Measurements from ENCODE around the gene SCTR.

SCTR gene

GRCh38 chr2:119442226-119442619 is 82.1 kb downstream of the SCTR start:
- H2AFZ ChIP-seq (ENCODE audit: low read depth, low read length), result no peak overlapping the region
- H3K4me1 ChIP-seq (ENCODE audit: control insufficient read depth, insufficient read depth, low read depth, low read length), result peaks cover 33% of the 10 kb centered on the region
- H3K27ac ChIP-seq (ENCODE audit: low read length, poor library complexity, severe bottlenecking), result no peak overlapping the region
- no peaks in the 10 kb centered on the region for H3K9me3 ChIP-seq (ENCODE audit: control insufficient read depth, low read length)
- no peak overlapping the region for H3K4me2 ChIP-seq (ENCODE audit: low read length, poor library complexity, severe bottlenecking)
- no peak overlapping the region for H2AK5ac ChIP-seq (ENCODE audit: low read length, severe bottlenecking)
- H2BK15ac ChIP-seq (ENCODE audit: low read depth, poor library complexity, severe bottlenecking), result no peak overlapping the region
- H3K23ac ChIP-seq (ENCODE audit: low read length in 2 of 2), result no peak overlapping the region
- no peak overlapping the region for H3K18ac ChIP-seq (ENCODE audit: low read depth in 1 of 2, low read length in 2 of 2)
- H3K14ac ChIP-seq (ENCODE audit: low read length in 2 of 2), result no peak overlapping the region
- no peak overlapping the region for H2BK120ac ChIP-seq (ENCODE audit: low read depth, low read length)
- H3K4ac ChIP-seq (ENCODE audit: low read depth in 1 of 2, low read length in 2 of 2), result no peak overlapping the region
- H2BK12ac ChIP-seq (ENCODE audit: low read length in 2 of 2), result no peak overlapping the region
- H3K27me3 ChIP-seq (ENCODE audit: control insufficient read depth in 1 of 2, insufficient read depth in 1 of 2, low read length in 2 of 2), result peaks cover 0 to 30% of the 10 kb centered on the region in 2 experiments
- peaks cover 0 to 20% of the 10 kb centered on the region in 2 experiments for H3K36me3 ChIP-seq (ENCODE audit: control insufficient read depth in 1 of 2, insufficient read depth in 2 of 2, low read depth in 1 of 2, low read length in 2 of 2)
- DNase-seq, result no peak
- H3K79me1 ChIP-seq (replicated peaks; ENCODE audit: low read length, poor library complexity, severe bottlenecking), result peaks cover 6% of the 10 kb centered on the region
- no peak overlapping the region for H3K4me3 ChIP-seq (ENCODE audit: insufficient read depth in 1 of 2, low read depth in 1 of 2, low read length in 2 of 2)
- 83% methylated on average over 7 of the region's 7 CpGs for WGBS
- no peak overlapping the region for H4K8ac ChIP-seq (ENCODE audit: low read length)
- H4K91ac ChIP-seq (ENCODE audit: low read length), result no peak overlapping the region
- no peak overlapping the region for H3K9ac ChIP-seq (ENCODE audit: low read length)
- no peak overlapping the region for H2BK5ac ChIP-seq (ENCODE audit: low read depth, low read length, poor library complexity, severe bottlenecking)

DNA sequence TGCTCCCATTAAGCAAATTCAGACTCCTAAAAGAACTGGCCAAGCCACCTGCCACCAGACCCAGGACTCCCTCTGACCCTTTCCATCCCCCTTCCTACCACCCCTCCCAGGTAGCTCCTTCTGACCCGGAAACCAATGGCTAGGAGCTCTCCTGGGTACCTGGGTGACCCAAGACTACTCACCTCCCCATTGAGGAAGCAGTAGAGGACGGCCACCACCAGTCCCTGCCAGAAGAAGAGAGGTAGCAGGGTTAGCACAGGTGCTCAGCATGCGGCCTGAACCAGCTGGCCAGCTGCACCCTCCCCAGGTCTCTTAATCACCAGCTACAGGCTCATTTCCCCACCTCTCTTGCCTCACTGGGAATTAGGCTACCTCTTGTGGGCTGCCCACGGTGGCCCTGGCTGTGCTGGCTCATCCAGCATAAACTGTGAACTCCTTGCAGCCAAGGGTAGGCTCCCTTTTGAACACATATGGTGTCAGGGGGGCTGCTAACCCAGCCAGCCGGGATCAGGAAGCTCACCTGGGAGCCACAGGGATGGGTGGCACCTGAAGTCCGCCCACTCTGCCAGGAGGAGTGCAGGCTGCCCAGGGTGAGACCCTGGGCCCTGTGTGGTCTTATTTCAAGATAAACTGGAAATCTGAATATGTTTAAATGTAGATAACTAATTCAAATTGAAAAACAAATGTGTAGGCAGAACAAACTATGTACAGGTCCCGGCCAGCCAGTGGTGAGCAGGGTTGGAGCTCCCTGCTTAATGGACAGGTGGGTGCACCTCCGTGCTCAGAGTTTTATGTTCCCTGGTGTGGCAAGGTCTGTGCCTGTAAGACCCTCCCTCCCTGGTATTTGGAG is 82.7 kb downstream of the SCTR start:
- Histone ChIP-seq H3K36me3 (ENCODE audit: control insufficient read depth in 1 of 2, insufficient read depth in 2 of 2, low read depth in 1 of 2, low read length in 2 of 2) (peaks cover 0 to 26% of the 10 kb centered on the region in 2 experiments), H3K14ac (ENCODE audit: low read length in 2 of 2) (no peak overlapping the region), H2BK12ac (ENCODE audit: low read length in 2 of 2) (no peak overlapping the region), H3K27me3 (ENCODE audit: control insufficient read depth in 1 of 2, insufficient read depth in 1 of 2, low read length in 2 of 2) (peaks cover 0 to 24% of the 10 kb centered on the region in 2 experiments), H3K4me3 (ENCODE audit: insufficient read depth in 1 of 2, low read depth in 1 of 2, low read length in 2 of 2) (no peak overlapping the region), H3K23ac (ENCODE audit: low read length in 2 of 2) (no peak overlapping the region), H3K4me2 (ENCODE audit: low read length, poor library complexity, severe bottlenecking) (no peak overlapping the region), H2BK5ac (ENCODE audit: low read depth, low read length, poor library complexity, severe bottlenecking) (no peak overlapping the region), H2AK5ac (ENCODE audit: low read length, severe bottlenecking) (no peak overlapping the region), H3K4me1 (ENCODE audit: control insufficient read depth, insufficient read depth, low read depth, low read length) (peaks cover 39% of the 10 kb centered on the region), H3K9me3 (ENCODE audit: control insufficient read depth, low read length) (no peaks in the 10 kb centered on the region), H3K27ac (ENCODE audit: low read length, poor library complexity, severe bottlenecking) (no peak overlapping the region), H2AFZ (ENCODE audit: low read depth, low read length) (no peak overlapping the region), H3K9ac (ENCODE audit: low read length) (no peak overlapping the region), H3K18ac (ENCODE audit: low read depth in 1 of 2, low read length in 2 of 2) (no peak overlapping the region), H2BK15ac (ENCODE audit: low read depth, poor library complexity, severe bottlenecking) (no peak overlapping the region), H2BK120ac (ENCODE audit: low read depth, low read length) (no peak overlapping the region), H4K8ac (ENCODE audit: low read length) (no peak overlapping the region), H3K79me1 (replicated peaks; ENCODE audit: low read length, poor library complexity, severe bottlenecking) (peaks cover 12% of the 10 kb centered on the region), H4K91ac (ENCODE audit: low read length) (no peak overlapping the region), H3K4ac (ENCODE audit: low read depth in 1 of 2, low read length in 2 of 2) (no peak overlapping the region)
- DNase-seq, result no peak
- 90% methylated on average over 8 of the region's 8 CpGs for WGBS

GRCh38 chr2:119440873-119441272 is 83.4 kb downstream of the SCTR start:
- Histone ChIP-seq H2AK5ac (ENCODE audit: low read length, severe bottlenecking) (no peak overlapping the region), H3K4me3 (ENCODE audit: insufficient read depth in 1 of 2, low read depth in 1 of 2, low read length in 2 of 2) (no peak overlapping the region), H3K4ac (ENCODE audit: low read depth in 1 of 2, low read length in 2 of 2) (no peak overlapping the region), H3K9me3 (ENCODE audit: control insufficient read depth, low read length) (no peaks in the 10 kb centered on the region), H3K4me1 (ENCODE audit: control insufficient read depth, insufficient read depth, low read depth, low read length) (peaks cover 45% of the 10 kb centered on the region), H3K9ac (ENCODE audit: low read length) (no peak overlapping the region), H3K27me3 (ENCODE audit: control insufficient read depth in 1 of 2, insufficient read depth in 1 of 2, low read length in 2 of 2) (peaks cover 0 to 17% of the 10 kb centered on the region in 2 experiments), H3K79me1 (replicated peaks; ENCODE audit: low read length, poor library complexity, severe bottlenecking) (peaks cover 17% of the 10 kb centered on the region), H2BK12ac (ENCODE audit: low read length in 2 of 2) (no peak overlapping the region), H2AFZ (ENCODE audit: low read depth, low read length) (no peak overlapping the region), H3K36me3 (ENCODE audit: control insufficient read depth in 1 of 2, insufficient read depth in 2 of 2, low read depth in 1 of 2, low read length in 2 of 2) (peaks cover 0 to 32% of the 10 kb centered on the region in 2 experiments), H2BK15ac (ENCODE audit: low read depth, poor library complexity, severe bottlenecking) (no peak overlapping the region), H3K23ac (ENCODE audit: low read length in 2 of 2) (no peak overlapping the region), H3K4me2 (ENCODE audit: low read length, poor library complexity, severe bottlenecking) (no peak overlapping the region), H4K91ac (ENCODE audit: low read length) (no peak overlapping the region), H2BK120ac (ENCODE audit: low read depth, low read length) (no peak overlapping the region), H3K27ac (ENCODE audit: low read length, poor library complexity, severe bottlenecking) (no peak overlapping the region), H4K8ac (ENCODE audit: low read length) (no peak overlapping the region), H3K18ac (ENCODE audit: low read depth in 1 of 2, low read length in 2 of 2) (no peak overlapping the region), H2BK5ac (ENCODE audit: low read depth, low read length, poor library complexity, severe bottlenecking) (no peak overlapping the region), H3K14ac (ENCODE audit: low read length in 2 of 2) (no peak overlapping the region)
- no peak for DNase-seq
- WGBS, result 85% methylated on average over 4 of the region's 4 CpGs

GRCh38 chr2:119440501-119440870 is 83.8 kb downstream of the SCTR start:
- peaks cover 0 to 32% of the 10 kb centered on the region in 2 experiments for H3K36me3 ChIP-seq (ENCODE audit: control insufficient read depth in 1 of 2, insufficient read depth in 2 of 2, low read depth in 1 of 2, low read length in 2 of 2)
- H3K27ac ChIP-seq (ENCODE audit: low read length, poor library complexity, severe bottlenecking), result no peak overlapping the region
- peaks cover 17% of the 10 kb centered on the region for H3K79me1 ChIP-seq (replicated peaks; ENCODE audit: low read length, poor library complexity, severe bottlenecking)
- no peak overlapping the region for H4K91ac ChIP-seq (ENCODE audit: low read length)
- H2BK120ac ChIP-seq (ENCODE audit: low read depth, low read length), result no peak overlapping the region
- no peak overlapping the region for H3K23ac ChIP-seq (ENCODE audit: low read length in 2 of 2)
- no peak overlapping the region for H3K18ac ChIP-seq (ENCODE audit: low read depth in 1 of 2, low read length in 2 of 2)
- WGBS, result 69% methylated on average over 1 of the region's 1 CpG
- H3K9me3 ChIP-seq (ENCODE audit: control insufficient read depth, low read length), result no peaks in the 10 kb centered on the region
- H2AK5ac ChIP-seq (ENCODE audit: low read length, severe bottlenecking), result no peak overlapping the region
- H3K4me3 ChIP-seq (ENCODE audit: insufficient read depth in 1 of 2, low read depth in 1 of 2, low read length in 2 of 2), result no peak overlapping the region
- no peak overlapping the region for H3K4ac ChIP-seq (ENCODE audit: low read depth in 1 of 2, low read length in 2 of 2)
- no peak overlapping the region for H3K4me2 ChIP-seq (ENCODE audit: low read length, poor library complexity, severe bottlenecking)
- H4K8ac ChIP-seq (ENCODE audit: low read length), result no peak overlapping the region
- no peak overlapping the region for H2BK15ac ChIP-seq (ENCODE audit: low read depth, poor library complexity, severe bottlenecking)
- H2AFZ ChIP-seq (ENCODE audit: low read depth, low read length), result no peak overlapping the region
- peaks cover 48% of the 10 kb centered on the region for H3K4me1 ChIP-seq (ENCODE audit: control insufficient read depth, insufficient read depth, low read depth, low read length)
- peaks cover 0 to 19% of the 10 kb centered on the region in 2 experiments for H3K27me3 ChIP-seq (ENCODE audit: control insufficient read depth in 1 of 2, insufficient read depth in 1 of 2, low read length in 2 of 2)
- no peak for DNase-seq
- no peak overlapping the region for H3K14ac ChIP-seq (ENCODE audit: low read length in 2 of 2)
- H2BK5ac ChIP-seq (ENCODE audit: low read depth, low read length, poor library complexity, severe bottlenecking), result no peak overlapping the region
- no peak overlapping the region for H2BK12ac ChIP-seq (ENCODE audit: low read length in 2 of 2)
- H3K9ac ChIP-seq (ENCODE audit: low read length), result no peak overlapping the region

Data from mesenchymal stem cell (in vitro differentiated cells and primary cell).